Measurements from ENCODE around the gene EVI5L.

The EVI5L gene

GRCh38 chr19:7903244-7904073 lies 73.4 kb downstream of the EVI5L start, which contains the start of gene MAP2K7:
Gene MAP2K7 (plus strand): TSS chr19:7903877. CDS start chr19:7903945, 68 bp downstream.
- DNase-seq, result peak; percentile 98

GRCh38 chr19:7904074-7905020 lies 74.3 kb downstream of the EVI5L start:
- DNase-seq, result peak in 1 of 2 experiments; percentile 17

DNA sequence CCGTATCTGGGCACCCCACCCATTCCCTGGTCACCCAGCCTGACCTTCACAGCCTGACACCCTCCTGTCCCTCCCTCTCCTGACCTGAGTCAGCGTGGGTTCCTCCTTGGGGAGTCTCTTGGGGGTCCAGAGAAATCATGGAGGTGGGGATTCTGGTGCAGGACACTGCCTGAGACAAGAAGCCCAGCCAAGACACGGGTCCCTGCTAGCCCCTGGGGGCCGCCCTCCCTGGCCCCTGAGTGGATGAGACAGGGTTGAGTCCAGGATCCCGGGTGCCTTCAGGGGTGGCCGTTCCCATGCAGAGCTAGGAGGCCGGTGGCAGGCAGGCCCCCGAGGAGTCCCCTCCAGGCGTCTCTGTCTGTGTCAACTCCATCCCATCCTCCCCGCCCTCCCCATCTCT lies 75.2 kb downstream of the EVI5L start:
- DNase-seq, result no peak

GRCh38 chr19:7905859-7906258 lies 75.8 kb downstream of the EVI5L start:
- no peak for DNase-seq

GRCh38 chr19:7907122-7907521 lies 77.1 kb downstream of the EVI5L start:
- no peak for DNase-seq

GRCh38 chr19:7907544-7907943 lies 77.5 kb downstream of the EVI5L start:
- DNase-seq, result no peak

- no peak for DNase-seq
Measured at GRCh38 chr19:7908078-7908699, 78.2 kb downstream of the EVI5L start.

- no peak for DNase-seq
Measured at GRCh38 chr19:7908742-7909461, 78.9 kb downstream of the EVI5L start.

DNA sequence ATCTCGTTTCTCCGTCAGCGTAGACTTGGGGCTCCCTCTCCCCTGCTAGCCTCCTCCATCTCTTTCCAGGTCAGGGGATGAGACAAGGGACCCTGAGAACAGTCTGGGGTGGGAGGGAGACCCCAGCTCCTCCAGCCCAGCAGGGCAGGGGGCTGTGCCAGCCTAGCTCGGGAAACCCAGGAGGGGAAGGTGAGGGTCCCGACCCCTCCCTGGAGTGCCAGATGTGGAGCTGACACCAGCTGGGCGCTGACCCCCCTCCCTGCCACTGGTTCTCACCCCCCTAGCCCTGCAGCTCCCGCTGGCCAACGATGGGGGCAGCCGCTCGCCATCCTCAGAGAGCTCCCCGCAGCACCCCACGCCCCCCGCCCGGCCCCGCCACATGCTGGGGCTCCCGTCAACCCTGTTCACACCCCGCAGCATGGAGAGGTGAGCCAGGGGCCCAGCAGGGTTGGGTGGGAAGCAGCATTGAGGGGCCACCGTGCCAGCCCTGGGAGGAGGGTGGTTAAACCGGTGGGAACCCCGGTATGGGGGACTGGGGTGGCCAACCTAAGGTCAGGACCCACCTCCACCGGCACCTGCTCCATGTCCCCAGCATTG lies 79.6 kb downstream of the EVI5L start:
- DNase-seq, result no peak

GRCh38 chr19:7910321-7911161 lies 80.5 kb downstream of the EVI5L start:
- DNase-seq, result no peak

GRCh38 chr19:7911508-7912143 lies 81.6 kb downstream of the EVI5L start:
- DNase-seq, result no peak

DNA sequence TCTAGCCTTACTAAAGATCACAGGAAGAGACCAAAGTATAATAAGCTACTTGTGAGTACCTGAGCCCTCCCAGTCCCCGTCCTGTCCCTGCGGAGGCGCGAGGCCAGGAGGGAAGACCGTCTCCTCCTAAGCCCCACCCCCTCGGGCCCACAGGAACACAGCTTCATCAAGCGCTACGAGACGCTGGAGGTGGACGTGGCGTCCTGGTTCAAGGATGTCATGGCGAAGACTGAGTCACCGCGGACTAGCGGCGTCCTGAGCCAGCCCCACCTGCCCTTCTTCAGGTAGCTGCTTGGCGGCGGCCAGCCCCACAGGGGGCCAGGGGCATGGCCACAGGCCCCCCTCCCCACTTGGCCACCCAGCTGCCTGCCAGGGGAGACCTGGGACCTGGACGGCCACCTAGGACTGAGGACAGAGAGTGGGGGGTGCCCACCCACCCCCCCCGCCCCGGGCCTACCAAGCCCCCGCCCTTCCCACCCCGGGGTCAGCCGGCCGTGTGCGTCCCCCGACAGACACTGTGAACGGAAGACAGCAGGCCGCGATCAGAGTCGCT lies 82.2 kb downstream of the EVI5L start:
- no peak for DNase-seq

- DNase-seq, result no peak
Measured at GRCh38 chr19:7912697-7913564, 82.9 kb downstream of the EVI5L start.

GRCh38 chr19:7913652-7914051 lies 83.6 kb downstream of the EVI5L start:
- DNase-seq, result no peak

DNA sequence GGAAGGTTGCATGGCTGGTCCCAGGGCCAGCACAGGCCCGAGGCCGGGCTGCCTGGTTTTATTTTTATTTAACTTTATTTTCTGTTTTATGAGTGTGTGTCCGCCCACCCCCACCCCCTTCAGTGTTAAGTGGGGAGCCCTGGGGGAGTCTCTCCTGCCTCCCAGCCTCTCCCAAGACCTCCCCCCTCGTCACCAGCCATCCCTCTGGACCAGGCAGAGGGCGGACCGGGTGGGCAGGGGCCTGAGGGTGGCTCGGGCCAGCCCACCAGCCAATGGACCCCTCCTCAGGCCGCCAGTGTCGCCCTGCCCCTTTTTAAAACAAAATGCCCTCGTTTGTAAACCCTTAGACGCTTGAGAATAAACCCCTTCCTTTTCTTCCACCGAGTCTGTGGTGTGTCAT lies 84.1 kb downstream of the EVI5L start:
- DNase-seq, result no peak

Measured in Kasumi-1 (cell line).